CD4-positive, alpha-beta memory T cell (primary cell): ENCODE measurements around the gene PLXNA3. TPM values are rescaled to one million over a fixed set of nuclear protein-coding genes. Genes with fewer than 3 reads are reported as not detected.

Source experiments
- CTCF ChIA-PET: fragments of 350-600 bp; sonication (Branson Sonifier 250); formaldehyde crosslinking; loops from one replicate; lab custom pipeline; 2021; ENCODE audit warnings: inconsistent platforms; ENCODE audit not compliant: partially characterized antibody; lab: Charles Lee
- POLR2A ChIA-PET: fragments of 350-600 bp; sonication (Branson Sonifier 250); formaldehyde crosslinking; loops from one replicate; lab custom pipeline; 2021; ENCODE audit not compliant: partially characterized antibody; lab: Charles Lee
- DNase-seq, 5 donors: peaks; one replicate each; pipeline versions ENCODE4 v3.0.0 to v3.0.0-alpha.2; 2020 to 2022; ENCODE audit warnings: mixed read lengths in 1 of 5
- H3K27ac ChIP-seq: one replicate; pipeline ENCODE4 v1.7.0; 2013; ENCODE audit warnings: low read depth, low read length
- H3K27me3 ChIP-seq: 2 replicates; pipeline ENCODE4 v1.7.0; 2013; ENCODE audit warnings: mild to moderate bottlenecking, low read length, moderate library complexity; ENCODE audit not compliant: insufficient read depth
- H3K36me3 ChIP-seq: 2 replicates; pipeline ENCODE4 v1.7.0; 2013; ENCODE audit warnings: mild to moderate bottlenecking, low read length, moderate library complexity; ENCODE audit not compliant: insufficient read depth
- H3K4me1 ChIP-seq: 2 replicates; pipeline ENCODE4 v1.7.0; 2013; ENCODE audit warnings: mild to moderate bottlenecking, low read length, moderate library complexity; ENCODE audit not compliant: insufficient read depth
- H3K4me3 ChIP-seq, 2 donors: one replicate each; pipeline ENCODE4 v1.7.0; 2013; ENCODE audit warnings: low read length in 2 of 2, mild to moderate bottlenecking in 1 of 2
- H3K9me3 ChIP-seq, 2 donors: one replicate each; pipeline ENCODE4 v1.7.0; 2013; ENCODE audit warnings: low read length in 2 of 2, control low read depth in 1 of 2; ENCODE audit not compliant: control insufficient read depth in 1 of 2
- H3K27ac Mint-ChIP-seq, 7 donors: one replicate each; pipeline ENCODE4 v1.8.0; 2020 to 2021; ENCODE audit warnings: mixed read lengths in 7 of 7, mild to moderate bottlenecking in 6 of 7, inconsistent platforms in 3 of 7, moderate library complexity in 3 of 7
- H3K27me3 Mint-ChIP-seq, 2 donors: one replicate each; pipeline ENCODE4 v1.8.0; 2020 to 2021; ENCODE audit warnings: mixed read lengths in 2 of 2
- H3K36me3 Mint-ChIP-seq, 2 donors: one replicate each; pipeline ENCODE4 v1.8.0; 2020 to 2021; ENCODE audit warnings: mixed read lengths in 2 of 2, inconsistent platforms in 1 of 2, mild to moderate bottlenecking in 1 of 2
- H3K4me1 Mint-ChIP-seq, 4 donors: one replicate each; pipeline ENCODE4 v1.8.0; 2020 to 2021; ENCODE audit warnings: mixed read lengths in 4 of 4, mild to moderate bottlenecking in 1 of 4
- H3K4me3 Mint-ChIP-seq, 8 donors: one replicate each; pipeline ENCODE4 v1.8.0; 2020 to 2021; ENCODE audit warnings: mixed read lengths in 8 of 8, mild to moderate bottlenecking in 7 of 8, moderate library complexity in 6 of 8, inconsistent platforms in 3 of 8
- H3K9me3 Mint-ChIP-seq, 8 donors: one replicate each; pipeline ENCODE4 v1.8.0; 2020 to 2021; ENCODE audit warnings: mixed read lengths in 8 of 8, mild to moderate bottlenecking in 5 of 8, inconsistent platforms in 3 of 8, moderate library complexity in 1 of 8
- intact Hi-C: fragments of 100-400 bp; cut with micrococcal nuclease; formaldehyde crosslinking; loops from one replicate; pipeline ENCODE4 v1.15.1; 2023
- polyA plus RNA-seq, 2 donors: library from polyadenylated mRNA; unstranded; fragments of 300-500 nt; fragmentation: Illumina TruSeq; gene quantifications; one replicate each; pipeline ENCODE4 v1.2.3, GENCODE V29; 2021
- total RNA-seq, 2 experiments: library from RNA; stranded (reverse); gene quantifications; one replicate each; pipeline ENCODE4 v1.2.3, GENCODE V29; 2021

PLXNA3 gene
- total and polyA plus RNA-seq, 4 experiments from 2014 or later = 0.29 to 90.3 (median 40.0) TPM

DNA sequence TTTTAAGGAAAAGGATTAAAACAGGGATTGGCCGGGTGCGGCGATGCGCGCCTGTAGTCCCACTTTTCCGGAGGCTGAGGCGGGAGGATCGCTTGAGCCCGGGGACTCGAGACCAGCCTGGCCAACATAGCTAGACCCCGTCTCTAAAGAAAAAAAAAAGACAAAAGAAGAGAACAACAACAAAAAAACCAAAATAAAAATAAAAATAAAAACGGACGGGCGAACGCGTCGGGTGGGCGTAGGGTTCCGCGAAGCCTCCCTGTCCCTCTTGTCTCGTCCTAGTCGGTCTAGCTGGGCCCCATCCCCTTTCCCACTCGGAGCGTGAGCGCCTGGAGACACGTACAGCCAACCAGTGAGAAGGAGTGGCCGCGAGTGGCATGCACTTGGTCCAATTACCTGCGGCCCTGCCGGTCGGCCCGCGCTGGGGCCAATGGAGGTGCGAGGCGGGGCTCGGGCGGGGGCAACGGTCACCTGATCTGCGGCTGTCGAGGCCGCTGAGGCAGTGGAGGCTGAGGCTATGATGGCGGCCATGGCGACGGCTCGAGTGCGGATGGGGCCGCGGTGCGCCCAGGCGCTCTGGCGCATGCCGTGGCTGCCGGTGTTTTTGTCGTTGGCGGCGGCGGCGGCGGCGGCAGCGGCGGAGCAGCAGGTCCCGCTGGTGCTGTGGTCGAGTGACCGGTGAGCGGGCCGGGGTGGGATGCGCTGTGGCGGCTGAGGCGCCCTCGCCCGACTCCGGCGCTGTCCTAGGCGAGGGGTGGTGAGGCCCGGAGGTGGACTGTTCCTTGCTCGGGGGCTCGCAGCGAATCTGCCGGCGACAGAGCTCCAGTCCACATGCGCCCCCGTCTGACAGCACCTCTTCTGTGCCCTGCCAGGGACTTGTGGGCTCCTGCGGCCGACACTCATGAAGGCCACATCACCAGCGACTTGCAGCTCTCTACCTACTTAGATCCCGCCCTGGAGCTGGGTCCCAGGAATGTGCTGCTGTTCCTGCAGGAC, 29.6 kb upstream of the PLXNA3 start, which contains the start of gene ATP6AP1:
Gene ATP6AP1 (plus strand): TSS at position 502 of the 996 bp plus-strand sequence. CDS start 16 bp downstream, at position 518.
- Mint-ChIP-seq H3K36me3 (peaks cover 9 to 16% of the 10 kb centered on the region in 2 donors), H3K4me1 (peaks cover 13 to 30% (median 23%) of the 10 kb centered on the region in 4 donors), H3K9me3 (no peaks in the 10 kb centered on the region), H3K27ac (peak within 1 kb of the TSS; percentile 72 to 93 (median 86)), H3K27me3 (no peaks in the 10 kb centered on the region), H3K4me3 (peak within 1 kb of the TSS; percentile 74 to 89 (median 84))
- peak; percentile 84 to 89 (median 89) for DNase-seq
- Histone ChIP-seq H3K27me3 (no peaks in the 10 kb centered on the region), H3K4me1 (peaks cover 28% of the 10 kb centered on the region), H3K4me3 (peak within 1 kb of the TSS; percentile 61 to 62), H3K27ac (peak within 1 kb of the TSS; percentile 65), H3K36me3 (peaks cover 8% of the 10 kb centered on the region), H3K9me3 (no peaks in the 10 kb centered on the region)
- ChIA-PET POLR2A (interaction anchor here (0.6 to 5.8 kb wide), 16 partner anchors 8 to 503 kb away, joined by 3 to 37 read pairs (median 5); partner anchors contain the start of genes ARHGAP4, PLXNA3, RPL10 and SLC10A3), CTCF (interaction anchor here (1.0 to 2.7 kb wide), 6 partner anchors 18 to 108 kb away, joined by 3 to 8 read pairs (median 3); partner anchors contain the start of genes RPL10 and SLC10A3)
- intact Hi-C loops = loop anchor here (2.0 kb wide), 1 partner anchor 16 kb away; the partner anchor contains the start of gene FAM50A

DNA sequence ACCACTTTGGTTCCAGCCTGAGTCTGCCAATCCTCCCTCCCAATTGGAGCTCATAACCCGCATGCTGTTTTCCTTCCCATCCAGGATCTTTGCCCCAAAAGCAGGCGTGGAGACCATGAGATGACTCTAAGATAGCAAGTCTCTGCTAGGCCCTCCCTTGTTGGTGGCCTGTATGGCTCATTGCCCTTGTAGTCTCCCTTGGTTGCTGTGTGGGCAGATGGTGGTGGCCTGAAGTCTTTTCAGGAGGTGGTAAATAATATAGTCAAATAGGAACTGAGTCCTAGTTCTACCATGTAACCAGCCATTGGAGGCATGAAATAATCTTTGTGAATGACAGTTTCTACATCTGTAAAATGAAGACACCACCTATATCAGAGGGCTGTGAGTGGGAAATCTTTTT, 28.4 kb upstream of the PLXNA3 start:
- Mint-ChIP-seq H3K27me3 (no peaks in the 10 kb centered on the region), H3K9me3 (no peaks in the 10 kb centered on the region), H3K36me3 (peaks cover 10 to 17% of the 10 kb centered on the region in 2 donors), H3K4me3 (peak overlapping the region; percentile 74 to 89 (median 84)), H3K27ac (peak overlapping the region; percentile 54 to 91 (median 80)), H3K4me1 (peaks cover 10 to 26% (median 19%) of the 10 kb centered on the region in 4 donors)
- Histone ChIP-seq H3K4me1 (peaks cover 28% of the 10 kb centered on the region), H3K9me3 (no peaks in the 10 kb centered on the region), H3K27me3 (no peaks in the 10 kb centered on the region), H3K4me3 (no peak overlapping the region), H3K27ac (no peak overlapping the region), H3K36me3 (peaks cover 8% of the 10 kb centered on the region)
- CTCF ChIA-PET = interaction anchor here (1.0 to 2.7 kb wide), 4 partner anchors 20 to 59 kb away, joined by 3 to 8 read pairs (median 4); partner anchors contain the start of gene RPL10
- POLR2A ChIA-PET = interaction anchor here (0.7 to 5.8 kb wide), 7 partner anchors 9 to 61 kb away, joined by 4 to 37 read pairs (median 7); partner anchors contain the start of genes PLXNA3, RPL10, SLC10A3 and TAFAZZIN
- DNase-seq = no peak
- intact Hi-C loops = loop anchor here (2.0 kb wide), 1 partner anchor 15 kb away; the partner anchor contains the start of gene FAM50A

GRCh38 chrX:154430479-154430878, 27.6 kb upstream of the PLXNA3 start:
- Histone ChIP-seq H3K36me3 (peaks cover 8% of the 10 kb centered on the region), H3K27me3 (no peaks in the 10 kb centered on the region), H3K4me3 (no peak overlapping the region), H3K9me3 (no peaks in the 10 kb centered on the region), H3K27ac (no peak overlapping the region), H3K4me1 (peaks cover 28% of the 10 kb centered on the region)
- no peak for DNase-seq
- ChIA-PET POLR2A (interaction anchor here (1.3 to 5.8 kb wide), 3 partner anchors 19 to 59 kb away, joined by 4 to 37 read pairs (median 9); partner anchors contain the start of genes RPL10 and TAFAZZIN), CTCF (no interaction called here)
- peak overlapping the region in 4 of 7 donors; percentile 13 to 80 (median 49) for H3K27ac Mint-ChIP-seq
- H3K4me3 Mint-ChIP-seq = peak overlapping the region in 4 of 8 donors; percentile 10 to 37 (median 32)
- intact Hi-C loops = no loop called here
- H3K27me3 Mint-ChIP-seq = no peaks in the 10 kb centered on the region
- H3K4me1 Mint-ChIP-seq = peaks cover 10 to 26% (median 19%) of the 10 kb centered on the region in 4 donors
- peaks cover 10 to 17% of the 10 kb centered on the region in 2 donors for H3K36me3 Mint-ChIP-seq
- no peaks in the 10 kb centered on the region for H3K9me3 Mint-ChIP-seq

GRCh38 chrX:154430916-154431315, 27.2 kb upstream of the PLXNA3 start:
- H3K27me3 ChIP-seq = no peaks in the 10 kb centered on the region
- H3K4me3 ChIP-seq = no peak overlapping the region
- Mint-ChIP-seq H3K4me3 (peak overlapping the region in 2 of 8 donors; percentile 32), H3K4me1 (peaks cover 10 to 26% (median 20%) of the 10 kb centered on the region in 4 donors), H3K27ac (peak overlapping the region in 4 of 7 donors; percentile 13 to 53 (median 27)), H3K9me3 (no peaks in the 10 kb centered on the region), H3K27me3 (no peaks in the 10 kb centered on the region), H3K36me3 (peaks cover 10 to 18% of the 10 kb centered on the region in 2 donors)
- H3K36me3 ChIP-seq = peaks cover 8% of the 10 kb centered on the region
- no peak overlapping the region for H3K27ac ChIP-seq
- H3K9me3 ChIP-seq = no peaks in the 10 kb centered on the region
- H3K4me1 ChIP-seq = peaks cover 29% of the 10 kb centered on the region
- no peak for DNase-seq
- ChIA-PET POLR2A (interaction anchor here (1.3 to 5.8 kb wide), 3 partner anchors 19 to 59 kb away, joined by 4 to 37 read pairs (median 9); partner anchors contain the start of genes RPL10 and TAFAZZIN), CTCF (no interaction called here)
- intact Hi-C loops = no loop called here

DNA sequence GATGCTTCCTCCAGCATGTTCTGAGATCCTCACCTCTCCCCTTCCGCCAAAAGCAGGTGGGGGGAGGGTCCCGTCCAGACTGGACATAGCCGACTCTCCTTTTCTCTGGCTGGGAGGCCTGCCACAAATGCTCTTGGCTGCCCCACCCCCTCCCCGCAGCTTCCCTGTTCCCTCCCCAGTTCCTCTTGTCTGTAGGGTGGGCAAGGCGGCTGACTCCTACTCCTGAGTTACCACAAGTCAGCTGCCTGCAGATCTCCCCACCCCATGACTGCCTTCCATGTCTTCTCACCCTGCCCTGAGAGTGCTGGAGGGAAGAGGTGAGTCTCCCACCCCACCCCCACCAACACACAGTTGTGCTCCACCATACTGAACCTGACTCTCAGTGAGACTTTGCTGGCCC, 26.7 kb upstream of the PLXNA3 start:
- no peak overlapping the region for H3K4me3 Mint-ChIP-seq
- POLR2A ChIA-PET = interaction anchor here (0.5 to 5.8 kb wide), 4 partner anchors 13 to 58 kb away, joined by 3 to 37 read pairs (median 6); partner anchors contain the start of genes RPL10 and TAFAZZIN
- intact Hi-C loops = no loop called here

DNA sequence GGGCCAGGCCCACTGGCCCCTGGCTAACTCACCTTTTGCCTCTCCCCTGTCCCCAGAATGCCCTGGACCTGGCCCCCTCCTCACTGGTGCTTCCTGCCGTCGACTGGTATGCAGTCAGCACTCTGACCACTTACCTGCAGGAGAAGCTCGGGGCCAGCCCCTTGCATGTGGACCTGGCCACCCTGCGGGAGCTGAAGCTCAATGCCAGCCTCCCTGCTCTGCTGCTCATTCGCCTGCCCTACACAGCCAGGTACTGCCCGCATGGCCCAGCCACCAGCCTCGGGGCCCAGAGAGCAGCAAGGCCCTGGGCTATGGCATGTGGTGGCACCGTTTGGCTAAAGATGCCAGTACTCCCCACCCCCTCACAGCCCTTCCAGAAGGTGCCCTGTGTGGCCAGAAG, 25.9 kb upstream of the PLXNA3 start:
- Histone ChIP-seq H3K36me3 (peaks cover 8% of the 10 kb centered on the region), H3K4me3 (no peak overlapping the region), H3K27me3 (no peaks in the 10 kb centered on the region), H3K27ac (no peak overlapping the region), H3K9me3 (no peaks in the 10 kb centered on the region), H3K4me1 (peaks cover 30% of the 10 kb centered on the region)
- intact Hi-C loops = no loop called here
- DNase-seq = no peak
- Mint-ChIP-seq H3K4me1 (peaks cover 12 to 31% (median 21%) of the 10 kb centered on the region in 4 donors), H3K27me3 (no peaks in the 10 kb centered on the region), H3K27ac (peak overlapping the region in 1 of 7 donors; percentile 57), H3K36me3 (peaks cover 10 to 24% of the 10 kb centered on the region in 2 donors), H3K4me3 (no peak overlapping the region), H3K9me3 (no peaks in the 10 kb centered on the region)
- ChIA-PET CTCF (no interaction called here), POLR2A (interaction anchor here (0.9 to 5.8 kb wide), 4 partner anchors 9 to 33 kb away, joined by 3 to 37 read pairs (median 6); partner anchors contain the start of genes RPL10 and TAFAZZIN)

More for the DNA sequence above, 26.7 kb upstream of the PLXNA3 start:
- Mint-ChIP-seq H3K27me3 (no peaks in the 10 kb centered on the region), H3K27ac (peak overlapping the region in 2 of 7 donors; percentile 48 to 76), H3K9me3 (no peaks in the 10 kb centered on the region), H3K36me3 (peaks cover 10 to 22% of the 10 kb centered on the region in 2 donors), H3K4me1 (peaks cover 12 to 30% (median 22%) of the 10 kb centered on the region in 4 donors)
- Histone ChIP-seq H3K27me3 (no peaks in the 10 kb centered on the region), H3K36me3 (peaks cover 8% of the 10 kb centered on the region), H3K27ac (no peak overlapping the region), H3K9me3 (no peaks in the 10 kb centered on the region), H3K4me3 (no peak overlapping the region), H3K4me1 (peaks cover 33% of the 10 kb centered on the region)
- no peak for DNase-seq
- CTCF ChIA-PET = no interaction called here
